KG1 (cell line): ENCODE measurements around the gene CDH2.

Experiments
- DNase-seq: peaks from one replicate; lab custom pipeline; 2025; lab: John Stamatoyannopoulos, UW

Gene CDH2

GRCh38 chr18:28168725-28169124 lies 8.2 kb downstream of the CDH2 start:
- no peak for DNase-seq

- DNase-seq, result no peak
Measured at GRCh38 chr18:28167835-28168349, 9.0 kb downstream of the CDH2 start.

- DNase-seq, result no peak
Measured at GRCh38 chr18:28164771-28165483, 12.0 kb downstream of the CDH2 start.

- DNase-seq, result no peak
Measured at GRCh38 chr18:28163201-28163775, 13.6 kb downstream of the CDH2 start.

GRCh38 chr18:28161608-28162599 lies 15.0 kb downstream of the CDH2 start:
- no peak for DNase-seq

- no peak for DNase-seq
Measured at GRCh38 chr18:28159055-28159454, 17.9 kb downstream of the CDH2 start.

GRCh38 chr18:28158083-28158581 lies 18.8 kb downstream of the CDH2 start:
- DNase-seq, result no peak

GRCh38 chr18:28153485-28154065 lies 23.4 kb downstream of the CDH2 start:
- DNase-seq, result no peak

- no peak for DNase-seq
Measured at GRCh38 chr18:28152754-28153153, 24.2 kb downstream of the CDH2 start.

GRCh38 chr18:28152354-28152753 lies 24.6 kb downstream of the CDH2 start:
- DNase-seq, result no peak

- no peak for DNase-seq
Measured at GRCh38 chr18:28151434-28151833, 25.5 kb downstream of the CDH2 start.

- no peak for DNase-seq
Measured at GRCh38 chr18:28150925-28151324, 26.0 kb downstream of the CDH2 start.

- no peak for DNase-seq
Measured at GRCh38 chr18:28149810-28150420, 27.0 kb downstream of the CDH2 start.

GRCh38 chr18:28147674-28148171 lies 29.2 kb downstream of the CDH2 start:
- no peak for DNase-seq

GRCh38 chr18:28143725-28144124 lies 33.2 kb downstream of the CDH2 start:
- DNase-seq, result no peak

- DNase-seq, result no peak
Measured at GRCh38 chr18:28138816-28139215, 38.1 kb downstream of the CDH2 start.

GRCh38 chr18:28136071-28136470 lies 40.9 kb downstream of the CDH2 start:
- DNase-seq, result no peak

- DNase-seq, result no peak
Measured at GRCh38 chr18:28134774-28135173, 42.2 kb downstream of the CDH2 start.

- DNase-seq, result no peak
Measured at GRCh38 chr18:28132084-28132483, 44.8 kb downstream of the CDH2 start.

GRCh38 chr18:28128659-28128980 lies 48.3 kb downstream of the CDH2 start:
- DNase-seq, result no peak
